Superior temporal gyrus (tissue), 1 donor: ENCODE results near the gene CCM2.

ENCODE experiments used
- DNase-seq: peaks from one replicate; pipeline ENCODE4 v3.0.0-alpha.2; 2016; ENCODE audit errors: extremely low spot score

Gene CCM2

GRCh38 chr7:44969049-44969700 lies 30.8 kb upstream of the CCM2 start:
- DNase-seq, result no peak

DNA sequence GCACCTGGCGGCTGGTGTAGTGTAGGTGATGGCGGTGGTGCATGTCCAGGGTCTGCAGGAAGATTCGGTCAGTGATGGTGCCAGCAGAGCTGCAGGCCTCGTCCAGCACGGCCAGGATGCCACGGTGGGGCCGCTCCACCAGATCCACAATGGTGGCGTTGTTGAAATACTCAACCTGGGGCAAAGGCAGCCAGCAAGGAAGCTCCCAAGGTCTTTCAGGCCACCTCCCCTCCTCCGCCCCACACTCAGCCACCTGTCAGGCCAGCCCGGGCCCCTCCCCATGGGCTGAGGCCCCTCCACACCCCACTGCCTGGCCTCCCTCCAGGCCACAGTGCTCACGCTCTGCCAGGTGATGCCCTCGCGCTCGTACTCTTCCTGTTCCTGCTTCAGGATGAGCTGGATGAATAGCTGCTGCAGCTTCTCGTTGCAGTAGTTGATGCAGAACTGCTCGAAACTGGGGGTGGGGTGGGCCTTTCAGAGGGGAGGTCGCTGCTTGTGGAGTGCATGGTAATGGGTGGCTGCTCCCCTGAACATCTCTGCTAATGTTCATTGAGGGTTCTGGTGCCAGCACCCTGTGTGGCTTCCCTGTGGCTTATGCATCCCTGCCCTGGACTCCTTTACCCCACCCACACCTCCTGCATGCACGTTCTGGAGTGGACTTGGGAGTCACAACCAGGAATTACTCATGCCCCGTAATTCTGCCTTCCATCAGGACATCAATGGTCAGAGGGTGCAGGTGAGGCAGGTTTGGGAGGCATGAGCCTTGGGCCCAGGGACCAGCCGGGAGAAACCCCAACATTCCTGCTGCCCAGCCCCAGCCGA lies 30.1 kb upstream of the CCM2 start:
- no peak for DNase-seq

- DNase-seq, result no peak
These were observed 29.4 kb upstream of the CCM2 start for GRCh38 chr7:44970523-44971051.

DNA sequence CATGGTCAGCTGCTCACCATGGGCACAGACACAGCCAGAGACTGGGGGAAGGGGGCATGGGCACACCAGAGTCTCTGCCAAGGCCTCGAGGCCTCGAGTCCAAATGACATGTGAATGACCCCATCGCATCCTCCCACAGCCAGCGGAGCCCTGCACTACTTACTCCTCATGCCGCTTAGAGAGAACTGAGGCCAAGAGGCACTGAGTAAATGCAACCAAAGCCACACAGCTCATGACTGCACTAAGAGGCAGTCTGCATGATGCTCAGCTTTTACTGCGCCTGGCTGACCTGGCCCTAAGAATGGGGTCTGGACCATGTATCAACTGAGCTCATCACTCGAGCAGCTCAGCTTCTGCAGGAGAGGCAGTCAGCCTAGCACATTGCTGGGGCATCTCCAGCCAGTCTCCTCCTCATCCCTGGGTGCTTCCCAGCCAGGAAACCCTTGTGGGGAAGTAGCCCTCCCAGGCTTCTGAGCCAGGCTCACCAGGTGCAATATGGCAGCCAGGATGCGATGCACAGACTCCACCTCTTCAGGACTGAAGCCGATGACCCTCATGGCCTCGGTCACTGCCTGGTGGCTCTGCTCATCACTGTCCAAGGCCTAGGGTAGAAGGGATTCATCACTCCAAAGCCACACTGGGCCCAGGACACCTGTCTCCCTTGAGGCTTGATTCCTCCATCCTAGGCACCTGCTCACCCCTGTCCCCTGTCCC lies 28.7 kb upstream of the CCM2 start:
- DNase-seq, result no peak

DNA sequence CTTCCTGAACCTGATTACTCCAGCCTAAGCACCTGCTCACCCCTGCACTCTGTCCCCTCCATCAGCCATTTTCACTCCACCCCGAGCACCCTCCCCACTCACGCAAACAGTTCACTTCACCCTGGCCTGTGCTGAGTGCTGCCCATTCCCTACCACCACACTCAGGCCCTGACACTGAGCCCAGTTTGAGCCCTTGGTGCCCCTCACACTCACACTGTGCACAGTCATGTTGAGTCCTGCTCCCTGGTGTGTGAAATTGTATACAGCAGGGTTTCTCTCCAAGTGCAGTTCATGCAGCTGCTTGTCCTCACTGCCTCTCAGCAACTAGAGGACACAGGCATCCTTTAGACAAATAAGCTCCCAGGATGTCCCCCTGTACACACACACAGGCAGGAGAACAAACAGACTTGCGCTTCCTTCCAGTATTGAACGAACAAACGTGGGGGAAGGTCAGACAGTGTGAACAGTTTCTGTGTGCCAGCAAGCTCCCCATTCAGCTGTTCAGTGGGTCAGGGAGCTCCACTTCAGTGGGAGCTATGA lies 28.0 kb upstream of the CCM2 start:
- no peak for DNase-seq

DNA sequence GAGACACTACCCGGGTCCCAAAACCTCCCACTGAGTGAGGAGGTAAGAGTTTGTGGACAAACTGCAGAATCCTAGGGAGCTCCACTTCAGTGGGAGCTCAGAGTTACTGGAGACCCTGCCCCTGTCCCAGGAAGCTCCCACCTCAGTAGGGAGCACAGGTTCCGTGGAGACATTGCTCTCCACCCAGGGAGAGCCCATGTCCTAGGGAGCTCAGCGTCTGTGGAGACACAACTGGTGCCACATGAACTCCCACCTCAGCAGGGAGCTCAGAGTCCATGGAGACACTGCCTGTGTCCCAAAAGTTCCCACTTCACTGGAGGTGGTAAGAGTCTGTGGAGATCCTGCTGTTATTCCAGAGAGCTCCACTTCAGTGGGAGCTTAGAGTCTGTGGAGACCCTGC lies 27.4 kb upstream of the CCM2 start:
- DNase-seq, result no peak

- DNase-seq, result no peak
These were observed 26.2 kb upstream of the CCM2 start for GRCh38 chr7:44973610-44974401.

DNA sequence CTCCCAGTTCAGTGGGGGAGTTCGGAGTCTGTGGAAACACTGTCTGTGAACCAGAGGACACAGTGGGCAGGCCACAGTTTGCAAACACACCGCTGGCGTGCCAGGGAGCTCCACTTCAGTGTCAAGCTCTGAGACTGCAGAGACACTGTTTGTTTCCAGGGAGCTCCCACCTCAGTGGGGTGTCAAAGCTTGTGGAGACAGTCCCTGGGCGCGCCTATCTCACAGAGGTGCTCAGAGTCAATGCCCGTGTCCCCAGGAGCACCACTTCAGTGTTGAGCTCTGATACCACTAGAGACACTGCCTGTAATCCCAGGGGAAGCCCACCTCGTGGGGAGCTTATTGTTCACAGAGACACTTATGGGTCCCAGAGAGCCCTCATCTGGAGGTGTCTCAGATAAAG lies 25.5 kb upstream of the CCM2 start:
- DNase-seq, result no peak

- DNase-seq, result no peak
These were observed 24.5 kb upstream of the CCM2 start for GRCh38 chr7:44975331-44976039.

DNA sequence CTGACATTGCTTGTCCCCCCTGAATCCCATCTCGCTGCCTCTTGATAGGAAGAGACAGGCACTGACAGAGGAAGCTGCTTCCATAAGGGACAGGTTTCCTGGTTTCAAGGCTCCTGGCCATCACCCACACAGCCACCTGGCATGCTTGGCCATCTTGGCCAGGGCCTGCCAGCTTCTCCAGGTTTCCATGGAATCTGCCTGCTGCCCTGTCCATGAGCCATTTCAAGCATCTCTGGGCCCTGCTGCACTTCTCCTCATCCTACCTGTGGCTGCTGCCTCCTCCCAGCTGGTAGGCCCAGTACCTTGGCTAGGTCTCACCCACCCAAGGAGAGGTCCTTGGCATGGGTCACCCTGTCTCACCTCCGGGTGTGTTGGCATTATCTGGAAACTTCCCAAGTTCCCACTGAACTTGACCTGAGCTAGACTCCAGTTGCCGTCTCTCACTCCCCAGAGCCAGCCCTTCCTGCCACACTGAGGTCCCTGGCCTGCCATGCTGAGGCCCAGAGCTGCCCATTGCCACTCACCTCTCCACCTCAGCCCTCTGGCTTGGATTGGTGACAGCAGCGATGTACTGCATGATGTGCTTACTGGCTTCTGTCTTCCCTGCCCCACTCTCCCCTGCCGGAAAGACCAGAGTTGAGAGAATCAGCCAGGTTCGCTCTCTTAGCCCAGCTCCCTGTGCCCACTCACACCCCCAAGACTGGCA lies 23.8 kb upstream of the CCM2 start:
- no peak for DNase-seq

- no peak for DNase-seq
These were observed 23.2 kb upstream of the CCM2 start for GRCh38 chr7:44976746-44977196.

GRCh38 chr7:44977304-44977958 lies 22.6 kb upstream of the CCM2 start:
- DNase-seq, result no peak

- DNase-seq, result no peak
These were observed 22.1 kb upstream of the CCM2 start for GRCh38 chr7:44977959-44978335.

DNA sequence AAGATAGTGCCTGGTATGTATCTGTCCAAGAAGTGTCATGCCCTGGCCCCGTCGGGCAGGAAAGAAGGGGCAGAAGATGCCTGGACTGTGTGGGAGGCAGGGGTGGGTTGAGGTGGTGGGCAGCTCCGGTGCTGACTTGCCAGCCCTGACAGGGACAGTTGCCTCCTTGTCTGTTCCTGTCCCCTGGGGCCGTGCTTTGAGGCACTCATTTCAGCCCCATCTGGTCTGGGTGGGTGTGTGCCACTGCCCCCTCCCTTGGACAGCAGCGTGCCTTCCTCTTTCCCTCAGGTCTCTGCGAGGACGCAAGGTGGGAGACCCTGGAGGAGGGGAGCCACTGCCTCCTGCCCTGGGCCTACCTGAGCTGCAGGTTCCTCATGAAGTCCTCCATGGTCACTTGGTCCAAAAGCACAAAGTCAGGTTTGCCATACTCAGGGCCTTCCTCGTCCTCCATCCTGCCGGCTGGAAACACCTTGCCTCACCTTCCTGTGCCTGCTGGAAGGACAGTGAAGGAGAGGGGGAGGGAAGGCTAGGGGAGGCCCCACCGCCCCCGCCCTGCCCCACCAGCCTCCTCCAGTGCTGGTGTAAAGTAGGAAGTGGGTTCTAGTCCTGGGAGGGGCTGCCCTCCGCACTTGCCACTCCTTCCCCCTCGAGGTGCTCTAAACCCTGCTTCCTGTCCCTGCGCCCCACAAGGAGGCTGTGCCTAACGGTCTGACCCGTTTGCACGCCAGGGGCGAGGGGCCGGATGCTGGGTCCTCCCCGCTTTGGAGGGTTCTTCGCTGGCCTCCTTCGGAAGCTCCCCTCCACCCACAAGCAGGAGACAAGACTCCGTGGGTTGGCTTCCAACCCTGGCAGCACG lies 21.3 kb upstream of the CCM2 start, which contains the start of gene MYO1G:
Gene MYO1G, minus strand, starts transcription at position 505 of the 856 bp plus-strand sequence. Its CDS starts 54 bp downstream, at position 451.
- DNase-seq, result no peak

- no peak for DNase-seq
These were observed 20.3 kb upstream of the CCM2 start for GRCh38 chr7:44979481-44980392.

DNA sequence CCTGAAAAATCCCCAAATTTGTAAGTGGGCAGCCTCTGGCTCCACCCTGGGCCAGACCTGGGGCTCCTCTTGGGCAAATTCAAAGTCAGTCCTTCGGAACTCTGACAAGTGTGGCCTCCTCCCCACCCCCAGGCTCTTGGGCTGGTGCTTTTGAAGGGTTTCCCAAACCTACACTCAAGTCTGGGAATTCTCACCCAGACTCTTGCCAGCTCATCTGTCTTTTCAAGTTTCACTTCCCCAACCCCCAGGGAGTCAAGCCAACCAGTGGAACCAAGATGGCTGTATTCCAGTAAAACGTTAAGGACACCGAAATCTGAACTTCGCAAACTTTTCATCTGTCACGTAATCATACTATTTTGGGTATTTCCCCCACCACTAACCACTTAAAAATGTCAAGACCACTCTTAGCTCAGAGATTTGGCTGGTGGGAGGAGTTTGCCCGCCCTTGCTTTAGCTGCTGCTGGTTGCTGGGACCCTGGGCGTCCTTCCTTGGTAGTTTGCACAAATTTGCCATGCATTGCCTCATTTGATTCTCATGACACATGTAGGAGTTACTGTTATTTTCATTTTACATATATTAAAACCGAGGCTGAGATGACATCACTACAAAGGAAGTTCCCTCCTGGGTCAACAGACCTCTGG lies 19.5 kb upstream of the CCM2 start:
- DNase-seq, result no peak
